ENCODE measurements around the gene MRPS25.

The MRPS25 gene

DNA sequence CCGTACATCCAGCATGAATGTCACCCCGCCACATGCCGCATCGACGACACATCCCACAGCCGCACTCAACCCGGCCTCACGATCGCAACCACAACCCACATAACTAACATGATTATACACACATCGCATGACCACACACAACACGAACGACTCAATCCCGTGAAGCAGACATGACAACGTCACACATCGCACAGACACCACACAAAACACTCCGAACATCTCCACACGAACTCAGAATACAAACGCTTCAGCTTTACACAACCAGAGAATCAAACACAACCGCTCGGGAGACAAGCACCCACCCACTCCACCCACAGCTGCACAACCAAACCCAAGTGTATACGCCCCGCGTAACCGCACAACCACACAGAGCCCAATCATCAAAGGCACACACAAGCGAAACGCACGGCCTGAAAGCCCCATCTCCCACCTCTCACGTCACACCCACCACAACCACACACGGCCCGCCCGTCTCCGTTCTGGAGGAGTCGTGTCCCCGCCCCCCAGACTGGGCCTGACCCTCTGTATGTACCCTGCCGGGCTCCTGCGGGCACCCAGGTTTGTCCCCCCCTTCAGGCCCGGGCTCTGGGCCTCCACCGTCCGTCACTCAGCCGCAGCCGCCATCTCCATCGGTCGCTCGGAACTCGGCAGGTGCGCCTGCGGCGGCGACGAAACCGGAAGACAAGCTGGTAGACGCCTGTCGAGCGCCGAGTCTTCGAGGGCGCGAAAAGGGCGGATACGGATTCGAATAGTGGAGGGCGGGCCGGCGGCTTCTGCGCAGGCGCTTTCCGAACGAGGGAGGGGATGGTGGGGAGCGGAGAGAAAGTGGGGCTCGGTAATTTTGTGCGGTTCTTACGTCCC is 33.6 kb upstream of the MRPS25 start, which contains the start of gene RBSN (continued):
- TF ChIP-seq, protein P1, sequence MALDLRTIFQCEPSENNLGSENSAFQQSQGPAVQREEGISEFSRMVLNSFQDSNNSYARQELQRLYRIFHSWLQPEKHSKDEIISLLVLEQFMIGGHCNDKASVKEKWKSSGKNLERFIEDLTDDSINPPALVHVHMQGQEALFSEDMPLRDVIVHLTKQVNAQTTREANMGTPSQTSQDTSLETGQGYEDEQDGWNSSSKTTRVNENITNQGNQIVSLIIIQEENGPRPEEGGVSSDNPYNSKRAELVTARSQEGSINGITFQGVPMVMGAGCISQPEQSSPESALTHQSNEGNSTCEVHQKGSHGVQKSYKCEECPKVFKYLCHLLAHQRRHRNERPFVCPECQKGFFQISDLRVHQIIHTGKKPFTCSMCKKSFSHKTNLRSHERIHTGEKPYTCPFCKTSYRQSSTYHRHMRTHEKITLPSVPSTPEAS (tag by site-specific recombination; IDR thresholded peaks at IDR 0.05), result peak; percentile 94
- TF ChIP-seq ZBTB8A (tag by site-specific recombination; IDR thresholded peaks at IDR 0.05), result peak; percentile 88
- no peak for TF ChIP-seq ZFP3 (tag by site-specific recombination; IDR thresholded peaks at IDR 0.05; ENCODE audit: low read depth)
- TF ChIP-seq ZNF302 (tag by site-specific recombination; IDR thresholded peaks at IDR 0.05; ENCODE audit: low read depth), result no peak
- no peak for TF ChIP-seq ZNF544 (tag by site-specific recombination; IDR thresholded peaks at IDR 0.05)
- TF ChIP-seq ZNF792 (tag by site-specific recombination; IDR thresholded peaks at IDR 0.05), result peak; percentile 86
- no peak for TF ChIP-seq ZNF140 (tag by site-specific recombination; IDR thresholded peaks at IDR 0.05)
- no peak for TF ChIP-seq ZNF10 (tag by site-specific recombination; IDR thresholded peaks at IDR 0.05)
- TF ChIP-seq ZNF133 (tag by site-specific recombination; IDR thresholded peaks at IDR 0.05), result peak; percentile 57; the same call in 1 of the 2 replicates
- no peak for TF ChIP-seq ZNF555 (tag by site-specific recombination; conservative IDR thresholded peaks at IDR 0.05)

DNA sequence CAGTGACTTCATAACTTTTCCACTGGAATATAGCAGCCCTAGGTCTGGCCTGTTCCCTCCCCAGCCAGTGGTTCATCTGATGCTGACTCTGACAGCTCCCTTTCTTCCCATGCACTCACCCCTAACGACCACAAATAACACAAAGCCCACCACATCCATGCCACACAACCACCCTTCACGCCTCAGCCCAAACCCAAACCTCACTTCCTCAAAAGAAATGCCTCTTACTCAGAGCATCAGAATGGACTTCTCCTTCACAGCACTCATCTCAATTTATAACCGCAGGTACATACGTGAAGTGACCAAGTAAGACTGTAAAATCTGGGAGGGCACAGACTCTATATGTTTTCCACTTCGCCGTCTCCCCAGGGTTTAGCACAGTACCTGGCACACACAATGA is 32.8 kb upstream of the MRPS25 start:
- Histone ChIP-seq H3K27ac (ENCODE audit: extremely low read depth, low read depth, low read length) (no peak overlapping the region), H3K9me3 (ENCODE audit: control insufficient read depth, insufficient read depth, low read depth, low read length) (no peaks in the 10 kb centered on the region), H3K36me3 (ENCODE audit: control insufficient read depth in 2 of 2, insufficient read depth in 1 of 2, low read length in 2 of 2) (peaks cover 31 to 36% of the 10 kb centered on the region in 2 experiments), H3K4me3 (ENCODE audit: low read depth, low read length) (peak overlapping the region; percentile 96), H3K4me1 (ENCODE audit: control insufficient read depth, insufficient read depth, low read length) (peaks cover 4% of the 10 kb centered on the region; the same call in 1 of the 2 replicates)
- TF ChIP-seq, protein P2, sequence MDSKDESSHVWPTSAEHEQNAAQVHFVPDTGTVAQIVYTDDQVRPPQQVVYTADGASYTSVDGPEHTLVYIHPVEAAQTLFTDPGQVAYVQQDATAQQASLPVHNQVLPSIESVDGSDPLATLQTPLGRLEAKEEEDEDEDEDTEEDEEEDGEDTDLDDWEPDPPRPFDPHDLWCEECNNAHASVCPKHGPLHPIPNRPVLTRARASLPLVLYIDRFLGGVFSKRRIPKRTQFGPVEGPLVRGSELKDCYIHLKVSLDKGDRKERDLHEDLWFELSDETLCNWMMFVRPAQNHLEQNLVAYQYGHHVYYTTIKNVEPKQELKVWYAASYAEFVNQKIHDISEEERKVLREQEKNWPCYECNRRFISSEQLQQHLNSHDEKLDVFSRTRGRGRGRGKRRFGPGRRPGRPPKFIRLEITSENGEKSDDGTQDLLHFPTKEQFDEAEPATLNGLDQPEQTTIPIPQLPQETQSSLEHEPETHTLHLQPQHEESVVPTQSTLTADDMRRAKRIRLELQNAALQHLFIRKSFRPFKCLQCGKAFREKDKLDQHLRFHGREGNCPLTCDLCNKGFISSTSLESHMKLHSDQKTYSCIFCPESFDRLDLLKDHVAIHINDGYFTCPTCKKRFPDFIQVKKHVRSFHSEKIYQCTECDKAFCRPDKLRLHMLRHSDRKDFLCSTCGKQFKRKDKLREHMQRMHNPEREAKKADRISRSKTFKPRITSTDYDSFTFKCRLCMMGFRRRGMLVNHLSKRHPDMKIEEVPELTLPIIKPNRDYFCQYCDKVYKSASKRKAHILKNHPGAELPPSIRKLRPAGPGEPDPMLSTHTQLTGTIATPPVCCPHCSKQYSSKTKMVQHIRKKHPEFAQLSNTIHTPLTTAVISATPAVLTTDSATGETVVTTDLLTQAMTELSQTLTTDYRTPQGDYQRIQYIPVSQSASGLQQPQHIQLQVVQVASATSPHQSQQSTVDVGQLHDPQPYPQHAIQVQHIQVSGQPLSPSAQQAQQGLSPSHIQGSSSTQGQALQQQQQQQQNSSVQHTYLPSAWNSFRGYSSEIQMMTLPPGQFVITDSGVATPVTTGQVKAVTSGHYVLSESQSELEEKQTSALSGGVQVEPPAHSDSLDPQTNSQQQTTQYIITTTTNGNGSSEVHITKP (tag by site-specific recombination; IDR thresholded peaks at IDR 0.05), result 0 out of 2 replicates have a peak, but pooled peaks have one; percentile 3
- TF ChIP-seq, protein P3, sequence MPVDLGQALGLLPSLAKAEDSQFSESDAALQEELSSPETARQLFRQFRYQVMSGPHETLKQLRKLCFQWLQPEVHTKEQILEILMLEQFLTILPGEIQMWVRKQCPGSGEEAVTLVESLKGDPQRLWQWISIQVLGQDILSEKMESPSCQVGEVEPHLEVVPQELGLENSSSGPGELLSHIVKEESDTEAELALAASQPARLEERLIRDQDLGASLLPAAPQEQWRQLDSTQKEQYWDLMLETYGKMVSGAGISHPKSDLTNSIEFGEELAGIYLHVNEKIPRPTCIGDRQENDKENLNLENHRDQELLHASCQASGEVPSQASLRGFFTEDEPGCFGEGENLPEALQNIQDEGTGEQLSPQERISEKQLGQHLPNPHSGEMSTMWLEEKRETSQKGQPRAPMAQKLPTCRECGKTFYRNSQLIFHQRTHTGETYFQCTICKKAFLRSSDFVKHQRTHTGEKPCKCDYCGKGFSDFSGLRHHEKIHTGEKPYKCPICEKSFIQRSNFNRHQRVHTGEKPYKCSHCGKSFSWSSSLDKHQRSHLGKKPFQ (tag by site-specific recombination; IDR thresholded peaks at IDR 0.05), result no peak
- POLR2A ChIA-PET, result interaction anchor here (0.9 to 2.5 kb wide), 5 partner anchors 33 to 235 kb away, joined by 3 to 19 read pairs (median 9); partner anchors contain the start of genes CAPN7, MRPS25 and SH3BP5
- CTCF ChIA-PET, result interaction anchor here (0.6 to 1.3 kb wide), 4 partner anchors 8 to 207 kb away, joined by 3 to 5 read pairs (median 3); no protein-coding TSS in a partner anchor

DNA sequence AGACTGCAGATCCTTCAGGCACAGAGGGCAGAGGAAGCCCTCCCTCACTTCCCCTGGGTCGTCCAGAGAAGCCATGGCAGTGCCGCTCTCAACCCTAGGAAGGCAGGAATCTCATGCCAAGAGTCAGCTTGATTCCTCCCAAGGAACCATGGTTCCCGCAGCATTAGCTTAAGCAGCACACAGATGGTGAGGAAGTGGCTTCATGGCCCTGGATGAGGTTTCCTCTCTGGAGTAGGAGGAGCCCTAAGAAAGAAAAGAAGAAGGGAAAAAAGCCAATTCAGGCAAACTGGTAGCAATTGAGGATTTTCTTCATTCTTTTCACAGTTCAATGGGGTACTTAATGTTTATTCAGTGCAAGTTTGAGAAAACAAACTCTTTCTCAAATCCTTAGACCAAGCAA is 30.9 kb upstream of the MRPS25 start:
- Histone ChIP-seq H3K4me1 (ENCODE audit: control insufficient read depth, insufficient read depth, low read length) (peaks cover 4% of the 10 kb centered on the region; the same call in 1 of the 2 replicates), H3K27ac (ENCODE audit: extremely low read depth, low read depth, low read length) (no peak overlapping the region), H3K9me3 (ENCODE audit: control insufficient read depth, insufficient read depth, low read depth, low read length) (no peaks in the 10 kb centered on the region), H3K36me3 (ENCODE audit: control insufficient read depth in 2 of 2, insufficient read depth in 1 of 2, low read length in 2 of 2) (peaks cover 34 to 46% of the 10 kb centered on the region in 2 experiments), H3K4me3 (ENCODE audit: low read depth, low read length) (no peak overlapping the region)
- ChIA-PET POLR2A (no interaction called here), CTCF (interaction anchor here (1.7 kb wide), 1 partner anchor 13 kb away, joined by 4 read pairs; no protein-coding TSS in a partner anchor)
- no peak for TF ChIP-seq ZNF239 (tag by site-specific recombination; IDR thresholded peaks at IDR 0.05)
- TF ChIP-seq GFI1B (tag by site-specific recombination; IDR thresholded peaks at IDR 0.05), result no peak
- TF ChIP-seq, protein P2 (tag by site-specific recombination; IDR thresholded peaks at IDR 0.05), result no peak
- no peak for TF ChIP-seq ZNF670 (tag by site-specific recombination; IDR thresholded peaks at IDR 0.05; ENCODE audit: low read depth)
- TF ChIP-seq, protein P4, sequence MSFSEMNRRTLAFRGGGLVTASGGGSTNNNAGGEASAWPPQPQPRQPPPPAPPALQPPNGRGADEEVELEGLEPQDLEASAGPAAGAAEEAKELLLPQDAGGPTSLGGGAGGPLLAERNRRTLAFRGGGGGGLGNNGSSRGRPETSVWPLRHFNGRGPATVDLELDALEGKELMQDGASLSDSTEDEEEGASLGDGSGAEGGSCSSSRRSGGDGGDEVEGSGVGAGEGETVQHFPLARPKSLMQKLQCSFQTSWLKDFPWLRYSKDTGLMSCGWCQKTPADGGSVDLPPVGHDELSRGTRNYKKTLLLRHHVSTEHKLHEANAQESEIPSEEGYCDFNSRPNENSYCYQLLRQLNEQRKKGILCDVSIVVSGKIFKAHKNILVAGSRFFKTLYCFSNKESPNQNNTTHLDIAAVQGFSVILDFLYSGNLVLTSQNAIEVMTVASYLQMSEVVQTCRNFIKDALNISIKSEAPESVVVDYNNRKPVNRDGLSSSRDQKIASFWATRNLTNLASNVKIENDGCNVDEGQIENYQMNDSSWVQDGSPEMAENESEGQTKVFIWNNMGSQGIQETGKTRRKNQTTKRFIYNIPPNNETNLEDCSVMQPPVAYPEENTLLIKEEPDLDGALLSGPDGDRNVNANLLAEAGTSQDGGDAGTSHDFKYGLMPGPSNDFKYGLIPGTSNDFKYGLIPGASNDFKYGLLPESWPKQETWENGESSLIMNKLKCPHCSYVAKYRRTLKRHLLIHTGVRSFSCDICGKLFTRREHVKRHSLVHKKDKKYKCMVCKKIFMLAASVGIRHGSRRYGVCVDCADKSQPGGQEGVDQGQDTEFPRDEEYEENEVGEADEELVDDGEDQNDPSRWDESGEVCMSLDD (tag by site-specific recombination; IDR thresholded peaks at IDR 0.05), result no peak
- no peak for TF ChIP-seq YY1 (tag by site-specific recombination; IDR thresholded peaks at IDR 0.05)
- TF ChIP-seq ZBTB1 (tag by site-specific recombination; IDR thresholded peaks at IDR 0.05), result no peak

Measured in HEK293 (cell line).